Measurements from ENCODE around the gene AGRN.

DNA sequence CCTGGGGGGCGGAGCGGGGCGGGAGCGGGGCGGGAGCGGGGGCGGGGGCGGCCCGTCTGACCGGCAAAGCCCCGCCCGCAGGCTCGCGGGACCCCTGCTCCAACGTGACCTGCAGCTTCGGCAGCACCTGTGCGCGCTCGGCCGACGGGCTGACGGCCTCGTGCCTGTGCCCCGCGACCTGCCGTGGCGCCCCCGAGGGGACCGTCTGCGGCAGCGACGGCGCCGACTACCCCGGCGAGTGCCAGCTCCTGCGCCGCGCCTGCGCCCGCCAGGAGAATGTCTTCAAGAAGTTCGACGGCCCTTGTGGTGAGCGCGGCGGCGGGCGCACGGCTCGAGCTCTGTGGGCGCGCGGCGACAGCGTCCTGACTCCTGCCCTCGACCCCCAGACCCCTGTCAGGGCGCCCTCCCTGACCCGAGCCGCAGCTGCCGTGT is 21.2 kb downstream of the AGRN start:
- TF ChIP-seq, protein P1, sequence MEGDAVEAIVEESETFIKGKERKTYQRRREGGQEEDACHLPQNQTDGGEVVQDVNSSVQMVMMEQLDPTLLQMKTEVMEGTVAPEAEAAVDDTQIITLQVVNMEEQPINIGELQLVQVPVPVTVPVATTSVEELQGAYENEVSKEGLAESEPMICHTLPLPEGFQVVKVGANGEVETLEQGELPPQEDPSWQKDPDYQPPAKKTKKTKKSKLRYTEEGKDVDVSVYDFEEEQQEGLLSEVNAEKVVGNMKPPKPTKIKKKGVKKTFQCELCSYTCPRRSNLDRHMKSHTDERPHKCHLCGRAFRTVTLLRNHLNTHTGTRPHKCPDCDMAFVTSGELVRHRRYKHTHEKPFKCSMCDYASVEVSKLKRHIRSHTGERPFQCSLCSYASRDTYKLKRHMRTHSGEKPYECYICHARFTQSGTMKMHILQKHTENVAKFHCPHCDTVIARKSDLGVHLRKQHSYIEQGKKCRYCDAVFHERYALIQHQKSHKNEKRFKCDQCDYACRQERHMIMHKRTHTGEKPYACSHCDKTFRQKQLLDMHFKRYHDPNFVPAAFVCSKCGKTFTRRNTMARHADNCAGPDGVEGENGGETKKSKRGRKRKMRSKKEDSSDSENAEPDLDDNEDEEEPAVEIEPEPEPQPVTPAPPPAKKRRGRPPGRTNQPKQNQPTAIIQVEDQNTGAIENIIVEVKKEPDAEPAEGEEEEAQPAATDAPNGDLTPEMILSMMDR (IDR thresholded peaks at IDR 0.05): no peak
- no peak for TF ChIP-seq TEAD4 (CRISPR knock-in tag; IDR thresholded peaks at IDR 0.05)
- no peak for TF ChIP-seq CREM (CRISPR knock-in tag; IDR thresholded peaks at IDR 0.05)
- TF ChIP-seq NR2C2 (CRISPR knock-in tag; IDR thresholded peaks at IDR 0.05): no peak
- no peak for TF ChIP-seq HMGA2 (CRISPR knock-in tag; IDR thresholded peaks at IDR 0.05)
- TF ChIP-seq FOXK1 (CRISPR knock-in tag; IDR thresholded peaks at IDR 0.05): no peak
- no peak for TF ChIP-seq TCF7 (CRISPR knock-in tag; IDR thresholded peaks at IDR 0.05; ENCODE audit: low read depth)

Measured in WTC11 (cell line).